Measurements from ENCODE around the gene CCDC122.

The CCDC122 gene

GRCh38 chr13:43794416-43794815 lies 85.1 kb downstream of the CCDC122 start:
- TF ChIP-seq REST (IDR thresholded peaks at IDR 0.05; ENCODE audit: low read depth) = no peak

GRCh38 chr13:43792076-43792881 lies 87.3 kb downstream of the CCDC122 start:
- TF ChIP-seq REST (IDR thresholded peaks at IDR 0.05; ENCODE audit: low read depth) = no peak
- no peak for TF ChIP-seq CEBPB (IDR thresholded peaks at IDR 0.05)
- no peak for TF ChIP-seq NFIC (IDR thresholded peaks at IDR 0.05)
- no peak for TF ChIP-seq TAF1 (IDR thresholded peaks at IDR 0.05; ENCODE audit: low read depth)
- no peak for TF ChIP-seq CREB1 (IDR thresholded peaks at IDR 0.05; ENCODE audit: low read depth)
- TF ChIP-seq MAX (IDR thresholded peaks at IDR 0.05) = no peak
- TF ChIP-seq EP300 (IDR thresholded peaks at IDR 0.05; ENCODE audit: borderline replicate concordance) = no peak
- no peak for TF ChIP-seq TEAD4 (IDR thresholded peaks at IDR 0.05)
- no peak for TF ChIP-seq TCF12 (IDR thresholded peaks at IDR 0.05; ENCODE audit: low read depth)
- TF ChIP-seq FOXM1 (IDR thresholded peaks at IDR 0.05; ENCODE audit: borderline replicate concordance, low read depth) = no peak
- TF ChIP-seq RAD21 (IDR thresholded peaks at IDR 0.05; ENCODE audit: low read depth) = no peak
- no peak for TF ChIP-seq YY1 (IDR thresholded peaks at IDR 0.05; ENCODE audit: low read depth)
- no peak for TF ChIP-seq USF1 (IDR thresholded peaks at IDR 0.05)

GRCh38 chr13:43787997-43788396 lies 91.5 kb downstream of the CCDC122 start:
- no peak for TF ChIP-seq TEAD4 (IDR thresholded peaks at IDR 0.05)
- TF ChIP-seq CEBPB (IDR thresholded peaks at IDR 0.05) = no peak
- no peak for TF ChIP-seq ZBTB7A (IDR thresholded peaks at IDR 0.05; ENCODE audit: low read depth)
- no peak for TF ChIP-seq FOXM1 (IDR thresholded peaks at IDR 0.05; ENCODE audit: borderline replicate concordance, low read depth)
- no peak for TF ChIP-seq EP300 (IDR thresholded peaks at IDR 0.05; ENCODE audit: borderline replicate concordance)
- TF ChIP-seq CREB1 (IDR thresholded peaks at IDR 0.05; ENCODE audit: low read depth) = no peak
- TF ChIP-seq NFIC (IDR thresholded peaks at IDR 0.05) = no peak
- no peak for TF ChIP-seq TCF12 (IDR thresholded peaks at IDR 0.05; ENCODE audit: low read depth)
- no peak for TF ChIP-seq YY1 (IDR thresholded peaks at IDR 0.05; ENCODE audit: low read depth)
- no peak for TF ChIP-seq USF1 (IDR thresholded peaks at IDR 0.05)
- TF ChIP-seq EGR1 (IDR thresholded peaks at IDR 0.05) = no peak
- no peak for TF ChIP-seq MAX (IDR thresholded peaks at IDR 0.05)
- TF ChIP-seq RAD21 (IDR thresholded peaks at IDR 0.05; ENCODE audit: low read depth) = no peak
- TF ChIP-seq REST (IDR thresholded peaks at IDR 0.05; ENCODE audit: low read depth) = no peak
- no peak for TF ChIP-seq TAF1 (IDR thresholded peaks at IDR 0.05; ENCODE audit: low read depth)

GRCh38 chr13:43787518-43787891 lies 92.0 kb downstream of the CCDC122 start:
- TF ChIP-seq EGR1 (IDR thresholded peaks at IDR 0.05) (no peak), TEAD4 (IDR thresholded peaks at IDR 0.05) (no peak), FOXM1 (IDR thresholded peaks at IDR 0.05; ENCODE audit: borderline replicate concordance, low read depth) (no peak), CEBPB (IDR thresholded peaks at IDR 0.05) (no peak), YY1 (IDR thresholded peaks at IDR 0.05; ENCODE audit: low read depth) (no peak), ZBTB7A (IDR thresholded peaks at IDR 0.05; ENCODE audit: low read depth) (no peak), REST (IDR thresholded peaks at IDR 0.05; ENCODE audit: low read depth) (no peak), MAX (IDR thresholded peaks at IDR 0.05) (no peak), TCF12 (IDR thresholded peaks at IDR 0.05; ENCODE audit: low read depth) (no peak), CREB1 (IDR thresholded peaks at IDR 0.05; ENCODE audit: low read depth) (no peak), NFIC (IDR thresholded peaks at IDR 0.05) (no peak), RAD21 (IDR thresholded peaks at IDR 0.05; ENCODE audit: low read depth) (no peak), USF1 (IDR thresholded peaks at IDR 0.05) (no peak), EP300 (IDR thresholded peaks at IDR 0.05; ENCODE audit: borderline replicate concordance) (no peak), TAF1 (IDR thresholded peaks at IDR 0.05; ENCODE audit: low read depth) (no peak)
